Thyroid gland (tissue), 4 donors: ENCODE measurements around the gene TMEM79.

ENCODE experiments used
- CTCF ChIP-seq, 6 experiments: fragments of 200-600 bp in 3 of 6; fragments of 450-650 bp in 3 of 6; sonication (generic) in 3 of 6; IDR thresholded peaks; one replicate each; pipeline ENCODE4 v1.5.1; 2016 to 2019; ENCODE audit warnings: antibody characterized with exemption in 6 of 6, mild to moderate bottlenecking in 2 of 6, inconsistent platforms in 1 of 6, moderate library complexity in 1 of 6
- POLR2A ChIP-seq, 2 donors: fragments of 450-650 bp; IDR thresholded peaks; one replicate each; pipeline ENCODE4 v1.6.1; 2017; ENCODE audit warnings: antibody characterized with exemption in 2 of 2, mild to moderate bottlenecking in 2 of 2, moderate library complexity in 1 of 2

- no peak for TF ChIP-seq CTCF (IDR thresholded peaks at IDR 0.05)
- no peak for TF ChIP-seq POLR2A (IDR thresholded peaks at IDR 0.05)
These were observed 20.9 kb upstream of the TMEM79 start for GRCh38 chr1:156263288-156263655.
